Measurements from ENCODE around the gene ENO4.

GRCh38 chr10:116866066-116866465 is 16.8 kb downstream of the ENO4 start:
- TF ChIP-seq CTCF (IDR thresholded peaks at IDR 0.05; ENCODE audit: insufficient read depth, low read length, poor library complexity, severe bottlenecking) (no peak), EZH2phosphoT487 (conservative IDR thresholded peaks at IDR 0.05; ENCODE audit: low read length) (no peak)
